Left lung (tissue), 10 donors: ENCODE data around the gene GAREM1. TPM values are rescaled to one million over a fixed set of nuclear protein-coding genes. Genes with fewer than 3 reads are reported as not detected.

Experiments
- ATAC-seq: fragments of 200-7000 bp; cut with Tn5 transposase; one replicate; pipeline ENCODE4 v1.9.1; 2020; ENCODE audit warnings: moderate library complexity
- DNase-seq, 4 donors: peaks; one replicate each; pipeline ENCODE4 v3.0.0-alpha.2; 2013 to 2020
- H3K27ac ChIP-seq, 2 donors: fragments of 200-600 bp; sonication (generic) in 1 of 2; one replicate each; pipeline versions ENCODE4 v1.5.0 to v1.8.0; 2020 to 2021
- H3K27me3 ChIP-seq, 2 donors: fragments of 200-600 bp; sonication (generic) in 1 of 2; one replicate each; pipeline versions ENCODE4 v1.5.0 to v1.8.0; 2020 to 2021
- H3K36me3 ChIP-seq, 2 donors: fragments of 200-600 bp; sonication (generic) in 1 of 2; one replicate each; pipeline versions ENCODE4 v1.5.0 to v1.8.0; 2020 to 2021
- H3K4me1 ChIP-seq, 2 donors: fragments of 200-600 bp; one replicate each; pipeline ENCODE4 v1.8.0; 2021
- H3K4me3 ChIP-seq, 2 donors: fragments of 200-600 bp; sonication (generic) in 1 of 2; one replicate each; pipeline versions ENCODE4 v1.5.0 to v1.8.0; 2020 to 2021; ENCODE audit warnings: mild to moderate bottlenecking in 1 of 2
- H3K9me3 ChIP-seq, 2 donors: fragments of 200-600 bp; sonication (generic) in 1 of 2; one replicate each; pipeline versions ENCODE4 v1.5.0 to v1.8.0; 2020 to 2021
- intact Hi-C, 2 donors: fragments of 100-400 bp; cut with DNase I; formaldehyde crosslinking; loops; one replicate each; pipeline versions ENCODE4 v1.11.2 to v1.14.2; 2022
- polyA plus RNA-seq, 6 donors: library from polyadenylated mRNA; unstranded; fragments of 120-200 nt; gene quantifications; one replicate each; pipeline ENCODE4 v1.2.1, GENCODE V29; 2013; ENCODE audit not compliant: insufficient read length in 6 of 6
- total RNA-seq, 2 donors: library from RNA; stranded (reverse); fragmentation: NEBNext Ultra II Directional; extraction: Animal tissue kit (Norgen Biotek cat#: 25700); gene quantifications; one replicate each; pipeline ENCODE4 v1.2.1, GENCODE V29; 2021
- TF ChIP-seq, protein P1 (sequence below), 2 donors: fragments of 200-600 bp; sonication (generic) in 1 of 2; IDR thresholded peaks; one replicate each; pipeline versions ENCODE4 v1.5.0 to v1.8.0; 2021; ENCODE audit warnings: antibody characterized with exemption in 2 of 2
- donor health status: DM: no; HTN: yes; CAD: no.
- donor health status: DM: no; HTN: no; CAD: no.

The GAREM1 gene
- total and polyA plus RNA-seq, 8 donors: 10.3 to 20.2 (median 13.1) TPM

DNA sequence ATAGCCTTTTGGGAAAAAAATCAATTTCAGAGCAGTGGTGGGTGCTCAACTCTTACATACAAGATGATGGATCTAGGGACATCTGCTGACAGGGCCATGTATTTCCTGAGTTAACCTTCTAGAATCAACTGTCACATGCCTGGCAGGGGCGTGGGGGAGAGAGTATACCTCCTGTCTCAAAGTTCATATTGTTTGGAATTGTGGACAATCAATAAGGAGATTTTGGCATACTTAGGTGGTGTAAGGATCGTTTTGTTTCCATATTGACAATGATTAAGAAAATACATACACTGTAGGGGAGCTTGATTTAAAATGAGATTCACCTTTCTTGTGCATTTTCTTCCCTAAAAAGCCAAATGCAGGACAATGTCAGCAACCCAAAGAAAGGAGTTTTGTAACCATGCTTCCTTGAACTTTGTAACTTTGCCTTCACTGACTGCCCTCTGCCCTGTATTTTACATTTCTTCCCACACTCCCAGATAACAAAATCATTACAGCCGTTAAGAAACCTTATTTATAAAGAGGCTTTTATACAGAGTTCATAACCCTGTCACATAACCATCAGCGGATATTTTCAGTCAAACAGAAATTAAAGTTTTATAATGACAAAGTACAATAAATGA lies 192.4 kb downstream of the GAREM1 start:
- no peak for ATAC-seq
- intact Hi-C loops: loop anchor here in 1 of 2 donors (10.0 kb wide), 2 partner anchors 197 to 267 kb away; partner anchors contain the start of gene GAREM1
- H3K27ac ChIP-seq: no peak overlapping the region
- no peaks in the 10 kb centered on the region for H3K36me3 ChIP-seq
- H3K9me3 ChIP-seq: no peaks in the 10 kb centered on the region
- no peak for DNase-seq
- H3K4me3 ChIP-seq: no peak overlapping the region
- no peaks in the 10 kb centered on the region for H3K4me1 ChIP-seq
- TF ChIP-seq, protein P1, sequence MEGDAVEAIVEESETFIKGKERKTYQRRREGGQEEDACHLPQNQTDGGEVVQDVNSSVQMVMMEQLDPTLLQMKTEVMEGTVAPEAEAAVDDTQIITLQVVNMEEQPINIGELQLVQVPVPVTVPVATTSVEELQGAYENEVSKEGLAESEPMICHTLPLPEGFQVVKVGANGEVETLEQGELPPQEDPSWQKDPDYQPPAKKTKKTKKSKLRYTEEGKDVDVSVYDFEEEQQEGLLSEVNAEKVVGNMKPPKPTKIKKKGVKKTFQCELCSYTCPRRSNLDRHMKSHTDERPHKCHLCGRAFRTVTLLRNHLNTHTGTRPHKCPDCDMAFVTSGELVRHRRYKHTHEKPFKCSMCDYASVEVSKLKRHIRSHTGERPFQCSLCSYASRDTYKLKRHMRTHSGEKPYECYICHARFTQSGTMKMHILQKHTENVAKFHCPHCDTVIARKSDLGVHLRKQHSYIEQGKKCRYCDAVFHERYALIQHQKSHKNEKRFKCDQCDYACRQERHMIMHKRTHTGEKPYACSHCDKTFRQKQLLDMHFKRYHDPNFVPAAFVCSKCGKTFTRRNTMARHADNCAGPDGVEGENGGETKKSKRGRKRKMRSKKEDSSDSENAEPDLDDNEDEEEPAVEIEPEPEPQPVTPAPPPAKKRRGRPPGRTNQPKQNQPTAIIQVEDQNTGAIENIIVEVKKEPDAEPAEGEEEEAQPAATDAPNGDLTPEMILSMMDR (IDR thresholded peaks at IDR 0.05): no peak
- no peaks in the 10 kb centered on the region for H3K27me3 ChIP-seq

DNA sequence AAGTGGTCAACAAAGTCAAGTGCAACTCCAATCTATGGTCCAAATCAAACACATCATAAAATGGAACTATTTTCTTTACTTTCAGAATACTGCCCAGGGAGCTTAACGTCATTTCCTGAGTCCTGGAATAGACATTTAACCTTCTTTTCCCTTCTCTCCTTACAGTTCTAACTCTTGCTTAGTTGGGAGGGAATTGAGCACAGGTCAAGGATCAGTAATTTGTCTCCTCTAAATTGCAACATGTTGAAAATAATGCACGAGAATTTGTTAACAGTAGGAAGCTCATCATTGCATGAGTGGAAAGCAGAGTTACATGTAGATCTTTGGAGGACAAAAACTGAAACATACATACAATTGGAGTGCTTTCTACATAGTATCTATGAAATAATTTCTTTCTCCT lies 193.1 kb downstream of the GAREM1 start:
- Histone ChIP-seq H3K36me3 (no peaks in the 10 kb centered on the region), H3K9me3 (no peaks in the 10 kb centered on the region), H3K27ac (no peak overlapping the region), H3K27me3 (no peaks in the 10 kb centered on the region), H3K4me3 (no peak overlapping the region), H3K4me1 (no peaks in the 10 kb centered on the region)
- TF ChIP-seq, protein P1 (IDR thresholded peaks at IDR 0.05): no peak
- ATAC-seq: peak; percentile 38
- intact Hi-C loops: loop anchor here in 1 of 2 donors (10.0 kb wide), 2 partner anchors 197 to 267 kb away; partner anchors contain the start of gene GAREM1
- DNase-seq: no peak

DNA sequence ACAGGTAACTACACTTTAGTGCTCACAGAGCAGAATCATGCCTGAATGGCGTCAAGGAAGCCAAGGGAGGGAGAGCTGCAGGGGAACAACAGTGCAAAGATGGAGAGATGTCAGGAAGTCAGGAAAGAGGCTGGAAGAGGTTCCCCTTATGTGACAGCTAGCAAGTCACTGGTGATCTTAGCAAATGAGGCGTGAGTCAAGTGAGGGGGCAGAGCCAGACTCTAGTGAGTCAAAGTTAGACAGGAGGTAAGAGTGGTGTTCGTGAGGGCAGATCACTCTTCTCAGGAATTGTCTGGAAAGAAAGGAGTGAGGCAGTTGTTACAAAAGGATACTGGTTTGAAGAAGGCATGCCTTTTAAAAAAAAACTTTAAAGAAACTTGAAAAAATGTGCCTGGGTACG lies 193.8 kb downstream of the GAREM1 start:
- intact Hi-C loops: loop anchor here in 1 of 2 donors (10.0 kb wide), 2 partner anchors 198 to 268 kb away; partner anchors contain the start of gene GAREM1
- no peak for DNase-seq
- no peak overlapping the region for H3K27ac ChIP-seq
- no peaks in the 10 kb centered on the region for H3K9me3 ChIP-seq
- no peak overlapping the region for H3K4me3 ChIP-seq
- H3K27me3 ChIP-seq: no peaks in the 10 kb centered on the region
- TF ChIP-seq, protein P1 (IDR thresholded peaks at IDR 0.05): no peak
- no peaks in the 10 kb centered on the region for H3K4me1 ChIP-seq
- ATAC-seq: no peak
- H3K36me3 ChIP-seq: no peaks in the 10 kb centered on the region

DNA sequence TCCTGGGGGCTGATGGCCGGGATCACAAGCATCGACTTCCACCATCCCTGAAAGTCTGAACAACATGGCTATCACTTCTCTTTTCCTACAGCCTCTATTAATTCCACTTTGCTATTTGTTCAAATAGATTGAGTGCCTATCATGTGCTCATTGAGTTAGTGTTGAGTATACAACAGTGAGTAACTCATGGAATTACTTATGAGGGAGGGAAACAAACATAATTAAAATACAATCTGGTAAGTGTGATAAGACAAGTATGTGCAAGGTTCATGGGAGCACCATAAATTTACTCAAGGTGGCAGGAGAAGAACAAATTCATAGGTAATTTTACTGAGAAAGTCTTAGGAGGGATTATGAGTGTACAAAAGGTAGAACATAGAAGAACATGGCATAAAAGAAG lies 194.4 kb downstream of the GAREM1 start:
- no peak for DNase-seq
- Histone ChIP-seq H3K27me3 (no peaks in the 10 kb centered on the region), H3K27ac (no peak overlapping the region), H3K4me1 (no peaks in the 10 kb centered on the region), H3K9me3 (no peaks in the 10 kb centered on the region), H3K4me3 (no peak overlapping the region), H3K36me3 (no peaks in the 10 kb centered on the region)
- intact Hi-C loops: loop anchor here in 1 of 2 donors (10.0 kb wide), 2 partner anchors 199 to 269 kb away; partner anchors contain the start of gene GAREM1
- peak; percentile 77 for ATAC-seq
- TF ChIP-seq, protein P1 (IDR thresholded peaks at IDR 0.05): no peak

DNA sequence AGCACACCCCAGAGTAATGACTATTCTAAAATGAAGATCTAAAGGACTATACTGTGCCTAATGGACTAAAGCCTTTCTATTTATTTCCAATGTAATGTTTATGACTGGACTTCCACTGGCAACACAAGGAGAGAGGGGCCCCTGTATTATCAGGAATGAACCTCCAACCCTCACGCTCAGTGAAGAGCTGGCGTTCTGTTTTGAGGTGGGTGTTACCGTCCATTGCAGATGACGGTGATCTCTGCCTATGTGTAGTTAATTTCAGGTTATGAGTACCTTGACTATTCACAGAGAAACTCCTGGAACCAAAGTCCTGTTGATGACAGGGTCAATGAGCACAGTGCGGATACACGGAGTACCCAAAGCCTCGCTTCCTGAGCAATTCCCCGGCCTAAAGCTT lies 195.5 kb downstream of the GAREM1 start:
- no peaks in the 10 kb centered on the region for H3K36me3 ChIP-seq
- no peaks in the 10 kb centered on the region for H3K27me3 ChIP-seq
- DNase-seq (no peak), ATAC-seq (no peak)
- no peaks in the 10 kb centered on the region for H3K4me1 ChIP-seq
- intact Hi-C loops: loop anchor here in 1 of 2 donors (10.0 kb wide), 2 partner anchors 200 to 270 kb away; partner anchors contain the start of gene GAREM1
- H3K4me3 ChIP-seq: no peak overlapping the region
- H3K9me3 ChIP-seq: no peaks in the 10 kb centered on the region
- TF ChIP-seq, protein P1 (IDR thresholded peaks at IDR 0.05): no peak
- no peak overlapping the region for H3K27ac ChIP-seq
